Mammary epithelial cell (primary cell): ENCODE results near the gene PPP4R4.

ENCODE experiments used
- CTCF ChIP-seq, 2 donors: IDR thresholded peaks in 1 of 2; conservative IDR thresholded peaks in 1 of 2; 2 replicates each; pipeline ENCODE4 v1.5.1; 2011 to 2012; ENCODE audit warnings: inconsistent platforms in 2 of 2, low read length in 2 of 2, mild to moderate bottlenecking in 2 of 2, control low read depth in 1 of 2, low read depth in 1 of 2; ENCODE audit not compliant: insufficient read depth in 1 of 2; ENCODE audit errors: extremely low read depth in 1 of 2
- EZH2 ChIP-seq: IDR thresholded peaks from 2 replicates; pipeline ENCODE4 v1.6.1; 2012; ENCODE audit warnings: low read length, inconsistent platforms, borderline replicate concordance

GRCh38 chr14:94139006-94139405 is 35.1 kb upstream of the PPP4R4 start:
- TF ChIP-seq CTCF (conservative IDR thresholded peaks at IDR 0.05 in 1 of 2, IDR thresholded peaks at IDR 0.05 in 1 of 2; ENCODE audit: extremely low read depth in 1 of 2, insufficient read depth in 1 of 2, low read depth in 1 of 2, low read length in 2 of 2) (no peak), EZH2 (no peak)
